G401.6 (cell line): ENCODE data around the gene TRIM29.
"Not testable (repeated sequence)": the region's sequence is repeated elsewhere in the genome, so short reads cannot be mapped to it uniquely, and the experiment has no call there.

Experiments
- FAIRE-seq: peaks from 2 replicates; lab custom pipeline; 2012; peaks lifted over from hg19 to GRCh38; lab: Jason Lieb, UNC

The TRIM29 gene, protein sequence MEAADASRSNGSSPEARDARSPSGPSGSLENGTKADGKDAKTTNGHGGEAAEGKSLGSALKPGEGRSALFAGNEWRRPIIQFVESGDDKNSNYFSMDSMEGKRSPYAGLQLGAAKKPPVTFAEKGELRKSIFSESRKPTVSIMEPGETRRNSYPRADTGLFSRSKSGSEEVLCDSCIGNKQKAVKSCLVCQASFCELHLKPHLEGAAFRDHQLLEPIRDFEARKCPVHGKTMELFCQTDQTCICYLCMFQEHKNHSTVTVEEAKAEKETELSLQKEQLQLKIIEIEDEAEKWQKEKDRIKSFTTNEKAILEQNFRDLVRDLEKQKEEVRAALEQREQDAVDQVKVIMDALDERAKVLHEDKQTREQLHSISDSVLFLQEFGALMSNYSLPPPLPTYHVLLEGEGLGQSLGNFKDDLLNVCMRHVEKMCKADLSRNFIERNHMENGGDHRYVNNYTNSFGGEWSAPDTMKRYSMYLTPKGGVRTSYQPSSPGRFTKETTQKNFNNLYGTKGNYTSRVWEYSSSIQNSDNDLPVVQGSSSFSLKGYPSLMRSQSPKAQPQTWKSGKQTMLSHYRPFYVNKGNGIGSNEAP

DNA sequence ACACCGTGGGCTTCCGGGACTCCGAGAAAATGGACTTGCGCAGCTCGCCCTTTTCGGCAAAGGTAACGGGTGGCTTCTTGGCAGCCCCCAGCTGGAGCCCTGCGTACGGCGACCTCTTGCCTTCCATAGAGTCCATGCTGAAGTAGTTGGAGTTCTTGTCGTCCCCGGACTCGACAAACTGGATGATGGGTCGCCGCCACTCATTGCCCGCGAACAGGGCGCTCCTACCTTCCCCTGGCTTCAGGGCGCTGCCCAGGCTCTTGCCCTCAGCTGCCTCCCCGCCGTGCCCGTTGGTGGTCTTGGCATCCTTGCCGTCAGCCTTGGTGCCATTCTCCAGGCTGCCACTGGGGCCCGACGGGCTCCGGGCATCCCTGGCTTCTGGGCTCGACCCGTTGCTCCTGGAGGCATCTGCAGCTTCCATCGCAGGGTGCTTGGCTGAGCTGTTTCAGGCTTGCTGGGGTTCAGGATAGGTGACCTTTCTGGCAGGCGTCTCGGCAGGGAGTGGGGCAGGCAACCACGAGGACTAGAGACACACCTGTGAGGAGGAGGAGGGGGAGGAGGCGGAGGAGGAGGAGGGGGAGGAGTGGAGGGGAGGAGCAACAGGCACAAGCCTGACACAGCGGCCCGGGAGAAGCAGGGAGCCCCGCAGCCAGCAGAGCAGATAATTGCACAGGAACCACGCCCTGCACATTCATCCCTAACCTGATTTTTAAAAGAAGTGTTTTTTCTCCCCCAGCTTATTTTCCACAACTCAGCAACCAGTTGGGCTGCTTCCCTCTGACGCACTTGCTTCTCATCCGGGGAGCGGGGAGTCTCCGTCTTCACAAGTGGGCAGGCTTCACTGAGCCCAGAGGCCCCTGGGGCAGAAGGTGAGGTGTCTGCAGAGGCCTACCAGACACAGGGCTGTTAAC, at the start of gene TRIM29:
Gene TRIM29, minus strand, starts transcription at position 503 of the 911 bp plus-strand sequence. Its CDS starts 82 bp downstream, at position 421.
- FAIRE-seq = no peak

DNA sequence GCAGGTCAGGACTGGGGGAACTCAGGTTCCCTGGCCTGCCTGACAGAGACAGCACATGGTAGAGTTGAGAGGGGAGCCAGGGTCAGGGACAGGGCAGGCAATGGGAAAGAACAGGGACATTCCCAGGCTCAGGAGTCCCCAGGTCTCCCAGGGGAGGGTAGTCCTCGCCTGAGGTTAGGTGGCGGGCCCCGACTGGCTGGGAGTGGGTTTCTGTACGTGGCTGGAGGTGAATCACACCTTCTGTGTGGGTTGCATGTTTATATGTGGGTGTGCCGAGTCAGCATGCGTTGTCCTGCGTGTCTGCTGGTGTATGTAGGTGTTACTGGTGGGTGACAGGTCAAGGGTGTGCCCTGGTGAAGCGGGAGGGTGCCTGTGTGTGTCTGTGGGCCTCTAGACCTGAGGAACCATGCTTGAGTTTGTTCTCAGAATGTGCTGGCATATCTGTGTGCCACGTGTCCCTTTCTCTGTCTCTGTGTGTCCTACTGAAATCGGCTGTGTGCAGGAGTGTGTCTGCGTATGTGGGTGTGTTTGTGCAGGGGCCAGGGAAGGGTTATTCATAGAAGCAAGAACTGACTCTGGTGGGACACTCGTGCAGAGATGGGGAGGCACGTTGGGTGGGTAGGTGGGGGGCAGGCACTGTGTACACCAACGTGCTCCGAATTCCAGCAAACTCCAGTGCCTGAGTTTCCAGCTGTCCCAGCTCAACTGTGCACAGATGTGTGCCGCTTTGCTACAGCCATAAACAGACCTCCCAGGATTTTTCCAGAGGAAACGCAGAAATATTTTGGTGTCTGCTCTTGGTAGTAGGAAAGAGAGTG, 49.1 kb upstream of the TRIM29 start:
- no peak for FAIRE-seq

DNA sequence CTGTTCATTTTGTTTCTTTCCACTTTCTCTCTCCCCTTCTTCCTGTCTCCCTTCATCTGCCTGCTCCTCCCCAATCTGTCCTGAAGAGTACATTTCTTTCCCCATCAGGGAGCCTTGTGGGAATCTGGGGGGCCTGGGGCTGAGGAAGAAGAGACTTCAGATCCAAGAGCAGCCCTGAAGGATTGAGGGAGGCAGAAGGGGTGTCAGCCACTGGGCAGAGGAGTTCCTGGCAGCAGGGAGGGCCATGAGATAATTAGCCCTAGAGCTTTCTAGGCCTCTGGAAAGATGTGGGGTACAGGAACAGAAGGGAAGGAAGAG, 48.5 kb upstream of the TRIM29 start:
- no peak for FAIRE-seq

DNA sequence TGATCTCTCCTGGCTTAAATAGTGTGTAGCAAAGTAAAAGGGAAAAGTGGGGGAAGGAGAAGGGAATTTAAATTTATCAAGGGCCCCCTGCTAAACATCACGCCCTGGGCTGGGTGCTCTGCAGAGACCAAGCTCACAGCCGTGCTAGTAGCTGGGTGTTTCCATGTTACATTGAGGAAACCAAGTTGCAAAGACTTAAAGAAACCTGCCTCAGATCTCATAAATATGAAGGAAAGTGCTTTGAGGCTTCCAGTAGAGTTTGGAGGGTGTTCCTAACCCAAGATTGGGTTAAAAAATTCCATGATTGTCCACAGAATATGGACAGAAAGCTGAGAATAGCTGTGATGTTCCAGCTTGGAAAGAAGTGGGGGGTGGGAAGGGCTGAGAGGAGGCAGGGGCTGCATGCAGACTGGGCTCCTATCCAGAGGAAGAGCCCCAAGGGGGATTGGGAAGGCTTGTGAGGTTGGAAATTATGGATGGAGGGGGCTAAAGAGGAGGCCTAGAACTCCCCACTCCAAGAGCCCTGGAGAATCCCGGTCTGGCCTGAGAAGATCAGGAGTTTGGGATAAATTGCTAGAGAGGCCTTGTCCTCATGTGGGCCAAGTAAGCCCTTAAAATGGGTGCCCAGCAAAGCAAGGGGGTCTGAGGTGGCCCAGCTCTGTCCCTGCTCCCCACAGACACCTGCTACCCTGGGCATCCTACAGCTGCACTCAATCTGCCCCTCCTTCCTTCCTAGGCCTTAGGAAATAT, 48.0 kb upstream of the TRIM29 start:
- FAIRE-seq = no peak

DNA sequence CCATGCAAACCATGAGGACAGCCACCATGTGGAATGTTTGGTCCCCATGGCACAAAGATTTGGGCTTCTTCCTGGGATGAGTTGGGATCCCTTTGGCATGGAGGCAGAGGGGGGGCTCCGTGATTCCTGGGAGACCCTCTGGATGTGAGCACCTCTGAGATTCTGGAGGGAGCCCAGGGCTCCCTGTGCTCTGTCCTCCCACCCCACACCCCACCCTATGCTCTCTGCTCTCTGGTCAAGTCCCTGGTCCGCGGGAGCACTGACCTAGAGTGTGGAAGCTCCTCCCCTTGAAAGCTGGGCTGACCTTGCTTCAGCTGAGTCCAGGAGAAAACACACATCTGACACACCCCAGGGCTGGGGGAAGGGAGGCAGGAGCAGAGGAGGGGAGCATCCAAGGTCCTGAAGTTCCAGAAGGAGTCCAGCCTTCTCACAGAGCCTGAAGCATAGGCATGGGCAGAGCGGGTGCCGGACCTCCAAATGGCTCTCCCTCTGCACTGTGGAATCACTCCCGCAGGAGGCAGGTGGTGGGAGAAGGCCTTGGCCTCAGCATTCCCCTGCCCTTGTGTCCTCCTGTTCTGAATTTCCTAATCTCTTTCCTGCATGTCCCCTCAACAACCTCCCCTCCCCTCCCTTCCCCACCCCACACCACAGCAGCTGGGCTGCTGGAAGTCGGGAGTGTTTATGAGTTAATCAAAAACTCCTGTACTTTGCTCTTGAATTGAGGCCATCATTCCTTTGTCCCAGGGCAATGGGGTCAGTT, 47.2 kb upstream of the TRIM29 start:
- FAIRE-seq = no peak

DNA sequence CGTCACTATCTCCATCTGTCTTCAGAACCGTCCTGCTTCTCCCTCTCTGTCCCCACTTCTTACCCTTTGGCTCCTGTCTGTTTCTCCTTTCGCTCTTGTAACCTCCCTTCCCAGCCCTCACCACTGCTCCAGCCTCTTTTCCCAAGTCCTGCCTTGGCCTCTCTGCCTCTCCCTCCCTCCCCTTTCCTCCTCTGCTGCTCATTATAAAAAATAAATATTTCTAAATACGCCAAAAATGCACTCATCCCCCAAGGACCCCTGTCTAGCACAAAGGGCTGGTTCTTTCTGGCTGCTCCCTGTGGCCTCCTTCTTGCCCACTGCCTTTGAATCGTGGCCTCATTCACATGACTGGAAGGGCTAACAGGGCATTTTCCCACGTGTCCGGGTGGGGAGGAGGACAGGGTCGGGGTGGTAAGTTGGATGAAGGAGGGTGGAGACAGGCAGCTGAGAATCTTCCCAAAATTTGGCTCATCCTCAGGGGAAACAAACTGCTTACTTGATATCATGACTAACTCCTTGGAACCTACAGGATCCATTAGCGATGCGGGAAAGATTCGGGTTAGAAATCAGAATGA, 46.5 kb upstream of the TRIM29 start:
- FAIRE-seq = no peak

DNA sequence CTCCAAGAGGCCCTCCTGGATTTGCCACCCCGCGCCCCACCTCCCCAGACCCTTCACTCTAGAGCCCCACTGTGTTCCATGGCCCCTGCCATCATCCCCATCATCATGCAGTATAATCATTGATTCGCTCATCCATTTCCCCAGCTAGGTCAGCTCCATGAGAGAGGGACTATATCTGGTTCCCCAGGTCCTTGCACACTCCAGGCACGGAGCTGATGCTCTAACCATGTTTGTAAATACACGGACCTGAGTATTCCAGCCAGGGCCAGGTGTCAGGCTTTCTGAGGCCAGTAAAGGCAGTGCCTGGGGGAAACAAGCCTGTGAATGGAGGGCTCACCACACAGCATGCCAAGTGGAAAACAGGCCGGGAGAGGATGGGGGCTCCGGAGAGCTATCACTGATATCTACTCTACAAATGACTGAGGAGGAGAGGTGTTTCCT, 45.8 kb upstream of the TRIM29 start:
- no peak for FAIRE-seq

DNA sequence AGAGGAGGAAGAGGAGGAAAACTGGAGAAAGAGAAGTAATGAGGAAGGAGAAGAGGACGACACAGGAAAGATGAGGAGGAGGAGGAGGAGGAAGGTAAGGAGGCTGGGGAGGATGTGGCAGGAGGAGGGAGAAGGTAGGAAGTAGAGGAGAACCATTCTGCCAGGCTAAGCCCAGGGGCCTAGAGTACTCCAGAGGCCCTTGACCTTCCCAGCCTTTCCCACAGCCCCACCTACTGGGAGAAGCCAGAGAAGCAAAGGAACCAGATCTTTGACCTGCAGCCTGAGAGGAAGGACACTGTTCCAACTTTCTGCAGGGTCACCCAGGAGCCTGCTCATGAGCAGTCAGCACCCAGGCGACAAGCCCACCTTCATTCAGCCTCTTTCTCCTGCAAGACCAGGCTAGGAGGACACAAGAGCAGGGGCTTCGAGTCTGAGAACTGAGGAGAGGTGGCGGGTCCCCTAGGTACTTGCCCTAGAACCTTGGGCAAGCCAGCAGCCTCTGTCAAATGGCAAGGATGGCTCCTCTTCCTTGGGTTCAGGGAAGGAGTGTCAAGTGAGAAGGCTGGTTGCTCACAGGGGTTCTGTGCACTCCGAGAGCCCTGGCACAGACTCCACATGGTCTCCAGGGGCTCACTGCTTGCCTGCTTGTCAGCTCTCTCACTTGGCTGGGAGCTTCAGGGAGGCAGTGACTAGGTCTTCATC, 45.0 kb upstream of the TRIM29 start:
- FAIRE-seq = no peak

DNA sequence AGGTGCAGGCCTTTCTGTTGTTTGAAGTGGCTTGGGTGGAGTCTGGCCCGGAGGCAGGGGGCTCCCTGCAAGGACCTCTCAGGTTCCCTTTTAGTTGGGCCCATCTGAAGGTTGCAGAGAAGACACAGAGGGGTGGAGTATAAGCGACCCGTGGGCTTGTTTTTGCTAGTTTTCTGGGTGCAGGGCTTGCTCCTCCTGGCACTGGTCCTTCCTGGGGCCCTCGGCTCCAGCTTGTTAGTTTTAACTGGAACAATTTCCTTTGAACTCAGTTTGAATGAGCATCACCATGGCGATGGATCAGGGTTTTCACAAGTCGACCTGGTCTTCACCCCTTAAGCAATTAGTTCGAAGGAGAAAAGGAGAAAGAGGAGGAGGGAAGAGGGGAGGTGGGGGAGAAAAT, 44.5 kb upstream of the TRIM29 start:
- FAIRE-seq = no peak

DNA sequence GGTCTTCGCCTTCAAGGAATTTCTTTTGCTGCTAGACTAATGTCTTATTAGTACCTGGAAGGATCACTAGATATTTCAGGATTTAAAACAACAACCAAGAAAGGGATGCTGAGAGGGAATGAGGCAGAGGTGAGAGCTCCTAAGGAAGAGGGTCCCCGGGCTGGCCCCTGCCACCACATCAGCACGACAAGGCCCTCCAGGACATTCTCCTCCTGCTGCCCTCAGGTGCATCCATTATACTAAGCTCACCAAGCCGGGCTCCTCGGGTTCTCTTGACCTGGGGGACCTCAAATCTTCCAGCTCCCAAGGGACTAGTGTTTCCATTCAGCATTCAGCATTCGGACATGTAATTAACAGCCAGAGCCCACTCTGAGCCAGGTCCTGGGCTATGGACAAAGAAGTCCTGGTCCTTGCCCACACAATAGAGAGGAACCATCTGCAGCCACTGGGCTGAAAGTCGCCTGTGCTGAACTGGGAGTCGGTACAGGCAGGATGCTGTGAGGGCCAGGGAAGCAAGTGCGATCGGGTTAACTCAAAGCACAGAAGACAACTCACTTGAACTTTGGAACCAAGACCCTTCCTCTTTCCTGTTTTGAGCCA, 43.6 kb upstream of the TRIM29 start:
- FAIRE-seq = no peak

DNA sequence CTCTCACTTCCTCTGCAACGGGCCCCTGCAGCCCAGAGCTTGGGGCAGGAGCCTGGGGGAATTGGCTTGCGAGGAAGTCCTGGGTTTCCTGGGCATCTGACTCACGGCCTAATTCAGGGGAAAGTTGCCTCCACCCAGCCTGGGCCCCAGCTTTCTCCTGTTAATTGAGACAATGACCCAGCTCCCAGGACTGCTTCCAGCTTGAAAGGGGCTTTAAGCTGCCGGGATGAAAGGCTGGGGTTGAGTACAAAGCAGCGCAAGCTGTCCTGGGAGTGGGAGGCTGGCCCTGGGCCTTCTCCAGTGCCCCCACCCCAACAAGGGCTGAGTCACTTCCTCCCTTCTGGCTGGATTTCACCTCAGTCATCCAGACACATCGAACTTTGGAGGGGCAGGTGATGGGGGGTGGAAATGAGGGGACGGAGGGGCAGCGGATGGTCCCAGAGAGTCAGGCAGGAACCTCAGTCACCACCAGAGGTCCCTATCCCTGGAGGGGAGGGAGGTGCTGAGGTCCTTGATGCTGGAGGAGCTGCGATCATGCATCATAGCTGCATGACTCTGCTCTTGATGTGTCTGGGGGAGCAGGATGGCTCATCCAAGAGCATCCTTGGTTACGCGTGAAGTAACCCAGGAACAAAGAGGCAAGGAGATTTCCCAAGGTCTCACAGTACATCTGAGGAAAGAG, 42.8 kb upstream of the TRIM29 start:
- no peak for FAIRE-seq

DNA sequence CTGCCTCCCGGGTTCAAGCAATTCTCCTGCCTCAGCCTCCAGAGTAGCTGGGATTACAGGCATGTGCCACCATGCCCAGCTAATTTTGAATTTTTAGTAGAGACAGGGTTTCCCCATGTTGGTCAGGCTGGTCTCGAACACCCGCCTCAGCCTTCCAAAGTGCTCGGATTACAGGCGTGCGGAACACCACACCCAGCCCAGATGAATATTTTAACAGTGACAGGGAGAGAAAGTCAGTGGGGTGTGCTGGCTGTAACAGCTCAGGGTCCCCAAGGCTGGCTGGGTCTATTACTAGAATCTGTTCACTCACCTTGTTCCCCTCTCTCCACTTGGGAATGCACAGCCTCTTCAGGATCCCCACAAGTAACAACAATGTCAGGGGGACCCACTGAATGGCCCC, 42.1 kb upstream of the TRIM29 start:
- not testable (repeated sequence) for FAIRE-seq

DNA sequence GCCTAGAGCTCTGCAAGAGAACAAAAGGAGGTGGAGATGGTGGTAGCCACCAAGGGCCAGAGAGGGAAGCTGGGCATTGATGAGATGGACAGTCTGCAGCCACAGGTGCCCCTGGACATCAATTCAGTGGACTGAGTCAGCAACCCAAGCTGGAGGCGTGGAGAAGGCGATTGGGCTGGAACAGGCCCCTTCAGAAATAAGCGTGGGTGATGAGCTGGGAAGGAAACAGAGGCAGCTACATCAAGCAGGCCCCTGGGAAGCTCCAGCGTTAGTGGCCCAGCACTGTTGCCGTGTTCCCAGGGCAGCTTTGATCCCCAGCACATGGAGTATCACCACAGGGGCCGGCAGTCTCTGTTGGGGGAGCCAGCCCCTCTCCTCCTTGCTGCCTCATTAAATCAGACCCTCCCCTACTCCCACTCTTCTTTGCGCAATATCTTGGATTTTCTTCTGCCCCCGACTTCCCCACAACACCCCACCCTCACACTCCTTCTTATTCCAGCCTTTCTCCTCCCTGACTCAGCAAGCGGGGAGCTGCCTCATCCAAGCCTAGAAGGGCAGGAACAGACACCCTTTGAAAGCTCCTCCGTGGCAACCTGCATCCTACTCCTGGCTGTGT, 41.3 kb upstream of the TRIM29 start:
- no peak for FAIRE-seq

DNA sequence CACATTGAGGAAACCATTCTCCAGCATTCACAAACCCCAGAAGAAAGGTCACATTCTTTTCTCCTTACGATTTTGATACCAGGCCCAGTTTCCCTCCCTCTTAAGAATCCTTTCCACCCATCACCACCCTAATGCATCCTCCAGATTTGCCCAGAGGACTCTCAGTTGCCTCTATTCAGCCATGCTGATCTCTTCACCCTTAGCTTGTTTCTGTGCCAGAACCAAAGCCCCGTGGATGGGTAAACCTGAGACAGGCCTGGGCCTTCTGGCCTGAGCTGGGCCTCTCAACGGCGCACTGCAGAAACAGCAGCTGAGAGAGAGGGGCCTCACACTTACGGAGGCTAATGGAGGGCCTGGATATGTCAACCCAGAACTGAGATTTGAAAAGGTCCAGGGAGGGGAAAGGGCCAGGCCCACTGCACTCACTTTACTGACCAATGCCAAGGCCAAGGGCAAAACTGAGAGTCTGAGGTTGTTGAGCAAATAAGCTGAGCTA, 40.7 kb upstream of the TRIM29 start:
- no peak for FAIRE-seq

DNA sequence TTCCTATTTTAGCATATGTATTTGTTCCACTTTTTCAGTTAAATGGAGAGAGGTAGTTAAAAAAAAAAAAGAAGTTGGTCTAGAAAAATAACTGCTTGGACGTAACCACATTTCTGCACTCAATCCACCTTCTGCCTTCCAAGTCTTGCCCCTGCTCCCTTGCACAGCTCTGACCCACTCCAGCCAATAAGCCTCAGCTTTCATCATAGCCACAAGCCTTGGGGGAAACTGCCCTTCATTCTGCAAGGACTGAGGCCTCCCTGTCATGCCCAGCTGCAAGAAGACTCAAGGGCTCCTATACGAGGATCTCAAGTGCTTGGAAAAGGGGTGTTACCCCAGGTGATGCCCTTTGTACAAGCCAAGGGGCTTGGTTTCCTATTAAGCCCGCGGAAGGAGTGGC, 37.0 kb upstream of the TRIM29 start:
- no peak for FAIRE-seq

DNA sequence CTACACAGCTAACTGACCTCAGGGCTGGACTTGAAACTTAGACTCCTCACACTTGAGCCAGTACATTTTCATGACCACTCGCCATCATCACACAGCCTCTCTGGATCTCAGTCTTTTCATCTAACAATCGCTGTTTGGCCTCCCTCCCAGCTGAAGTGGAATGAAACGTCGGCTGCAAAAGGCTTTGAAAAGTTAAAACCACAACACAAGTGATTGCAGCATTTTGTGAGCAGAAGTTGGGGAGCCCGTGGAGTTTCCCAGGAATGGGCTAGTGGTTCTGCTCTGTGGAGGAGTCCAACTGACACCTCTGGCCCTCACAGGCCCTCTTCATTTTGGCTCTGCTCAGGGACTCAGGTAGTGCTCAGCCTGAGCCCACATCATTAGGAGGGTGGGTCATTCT, 35.9 kb upstream of the TRIM29 start:
- FAIRE-seq = no peak

DNA sequence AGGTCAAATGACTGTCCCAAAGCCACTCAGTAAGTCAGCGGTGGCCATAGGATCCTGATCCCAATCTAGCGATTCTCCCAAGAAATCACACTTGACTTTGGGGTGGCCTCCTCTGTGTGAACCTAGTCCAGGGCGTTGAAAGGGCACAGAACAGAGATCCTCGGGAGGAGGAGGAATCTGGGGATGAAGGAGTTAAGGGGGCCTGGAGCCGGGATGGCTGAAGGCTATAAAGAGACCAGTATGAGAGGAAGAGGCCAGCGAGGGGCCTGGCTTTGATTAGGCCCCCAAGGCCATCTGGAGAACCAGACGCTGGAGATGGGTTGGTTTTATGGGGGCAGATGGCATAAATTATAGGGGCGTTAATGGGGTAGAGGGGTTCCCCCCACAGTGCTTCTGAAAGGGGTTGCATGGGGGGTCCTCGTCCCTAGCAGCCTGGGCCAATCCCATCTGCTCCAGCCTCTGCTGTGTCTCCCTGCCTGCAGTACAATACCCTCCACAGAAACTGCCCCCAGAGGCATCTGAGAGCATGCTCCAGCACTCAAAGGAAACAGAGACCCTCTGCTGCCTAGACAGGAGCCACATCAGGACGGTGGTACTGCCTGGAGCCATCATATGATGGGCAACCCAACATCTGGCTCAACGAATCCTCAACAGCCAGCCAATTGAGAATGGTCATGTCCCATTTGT, 35.2 kb upstream of the TRIM29 start:
- no peak for FAIRE-seq
